ENCODE measurements around the gene NHLRC4. TPM values are rescaled to one million over a fixed set of nuclear protein-coding genes. Genes with fewer than 3 reads are reported as not detected.

The NHLRC4 gene
- total and polyA plus RNA-seq, 7 donors: 0.06 to 0.39 (median 0.27) TPM; not detected in 1

DNA sequence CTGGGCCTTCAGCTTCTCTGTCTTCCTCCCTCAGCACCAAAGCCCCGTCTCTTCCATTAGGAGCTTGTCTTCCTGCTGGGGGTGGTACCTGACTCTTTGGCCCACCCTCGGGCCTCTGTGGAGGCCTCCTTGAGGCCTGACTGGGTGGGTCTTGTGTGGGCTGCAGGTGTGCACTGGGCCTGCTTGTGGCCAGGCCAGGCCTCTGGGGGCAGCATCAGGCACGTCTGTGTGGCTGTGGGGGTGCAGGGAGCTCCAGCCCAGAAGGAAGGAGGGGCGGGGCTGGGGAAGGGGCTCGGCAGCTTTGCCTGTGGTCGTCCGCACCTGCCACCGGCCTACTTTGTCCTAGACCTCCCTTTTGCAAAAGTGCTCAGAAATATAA is 10.0 kb downstream of the NHLRC4 start:
- 72 to 81% (median 79%) methylated on average over 8 of the region's 8 CpGs for WGBS, 3 donors
- intact Hi-C loops (cut with DNase I): loop anchor here (5.0 to 10.0 kb wide), 2 partner anchors 40 to 208 kb away; partner anchors contain the start of genes CHTF18 (in 1 of the 2) and RPUSD1 (in 1 of the 2)

DNA sequence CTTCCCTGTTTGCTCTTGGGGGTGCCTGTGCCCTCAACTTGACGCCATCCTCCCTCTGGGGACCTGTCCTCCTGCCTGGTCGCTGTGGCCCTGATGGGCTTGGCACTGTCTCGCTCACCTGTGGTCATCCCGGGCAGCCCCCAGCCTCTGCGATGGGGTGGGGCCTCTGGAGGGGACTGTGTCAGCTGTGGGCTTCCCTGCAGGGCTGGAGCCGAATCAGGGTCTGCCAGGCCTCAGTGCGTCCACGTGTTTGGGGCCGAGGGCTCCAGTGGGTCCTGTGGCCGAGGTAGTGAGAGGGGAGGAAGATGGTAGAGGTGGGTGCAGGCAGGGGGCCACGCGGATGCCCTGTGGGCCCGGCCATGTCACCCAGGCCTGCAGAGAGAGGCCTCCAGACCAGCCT is 11.0 kb downstream of the NHLRC4 start:
- TF ChIP-seq, protein P1, sequence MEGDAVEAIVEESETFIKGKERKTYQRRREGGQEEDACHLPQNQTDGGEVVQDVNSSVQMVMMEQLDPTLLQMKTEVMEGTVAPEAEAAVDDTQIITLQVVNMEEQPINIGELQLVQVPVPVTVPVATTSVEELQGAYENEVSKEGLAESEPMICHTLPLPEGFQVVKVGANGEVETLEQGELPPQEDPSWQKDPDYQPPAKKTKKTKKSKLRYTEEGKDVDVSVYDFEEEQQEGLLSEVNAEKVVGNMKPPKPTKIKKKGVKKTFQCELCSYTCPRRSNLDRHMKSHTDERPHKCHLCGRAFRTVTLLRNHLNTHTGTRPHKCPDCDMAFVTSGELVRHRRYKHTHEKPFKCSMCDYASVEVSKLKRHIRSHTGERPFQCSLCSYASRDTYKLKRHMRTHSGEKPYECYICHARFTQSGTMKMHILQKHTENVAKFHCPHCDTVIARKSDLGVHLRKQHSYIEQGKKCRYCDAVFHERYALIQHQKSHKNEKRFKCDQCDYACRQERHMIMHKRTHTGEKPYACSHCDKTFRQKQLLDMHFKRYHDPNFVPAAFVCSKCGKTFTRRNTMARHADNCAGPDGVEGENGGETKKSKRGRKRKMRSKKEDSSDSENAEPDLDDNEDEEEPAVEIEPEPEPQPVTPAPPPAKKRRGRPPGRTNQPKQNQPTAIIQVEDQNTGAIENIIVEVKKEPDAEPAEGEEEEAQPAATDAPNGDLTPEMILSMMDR (IDR thresholded peaks at IDR 0.05): no peak
- intact Hi-C loops (cut with DNase I): loop anchor here (2.0 to 10.0 kb wide), 3 partner anchors 33 to 207 kb away; partner anchors contain the start of genes CHTF18 (in 1 of the 2) and RPUSD1 (in 1 of the 2)
- Histone ChIP-seq H3K4me3 (no peak overlapping the region), H3K9me3 (no peaks in the 10 kb centered on the region), H3K36me3 (ENCODE audit: insufficient read depth in 1 of 2, low read depth in 1 of 2) (peaks cover 0 to 30% of the 10 kb centered on the region in 2 donors), H3K27me3 (ENCODE audit: insufficient read depth in 3 of 3, low read length in 2 of 3) (no peaks in the 10 kb centered on the region), H3K27ac (no peak overlapping the region), H3K4me1 (peaks cover under 1% of the 10 kb centered on the region)
- no peak for ATAC-seq
- DNase-seq: no peak
- WGBS, 3 donors: 83 to 89% (median 89%) methylated on average over 13 of the region's 13 CpGs

More for the DNA sequence above, 10.0 kb downstream of the NHLRC4 start:
- TF ChIP-seq, protein P1 (IDR thresholded peaks at IDR 0.05): no peak
- Histone ChIP-seq H3K36me3 (ENCODE audit: insufficient read depth in 1 of 2, low read depth in 1 of 2) (peaks cover 0 to 30% of the 10 kb centered on the region in 2 donors), H3K4me3 (no peak overlapping the region), H3K4me1 (no peaks in the 10 kb centered on the region), H3K27me3 (ENCODE audit: insufficient read depth in 3 of 3, low read length in 2 of 3) (no peaks in the 10 kb centered on the region), H3K27ac (no peak overlapping the region), H3K9me3 (no peaks in the 10 kb centered on the region)
- DNase-seq (no peak), ATAC-seq (no peak)

DNA sequence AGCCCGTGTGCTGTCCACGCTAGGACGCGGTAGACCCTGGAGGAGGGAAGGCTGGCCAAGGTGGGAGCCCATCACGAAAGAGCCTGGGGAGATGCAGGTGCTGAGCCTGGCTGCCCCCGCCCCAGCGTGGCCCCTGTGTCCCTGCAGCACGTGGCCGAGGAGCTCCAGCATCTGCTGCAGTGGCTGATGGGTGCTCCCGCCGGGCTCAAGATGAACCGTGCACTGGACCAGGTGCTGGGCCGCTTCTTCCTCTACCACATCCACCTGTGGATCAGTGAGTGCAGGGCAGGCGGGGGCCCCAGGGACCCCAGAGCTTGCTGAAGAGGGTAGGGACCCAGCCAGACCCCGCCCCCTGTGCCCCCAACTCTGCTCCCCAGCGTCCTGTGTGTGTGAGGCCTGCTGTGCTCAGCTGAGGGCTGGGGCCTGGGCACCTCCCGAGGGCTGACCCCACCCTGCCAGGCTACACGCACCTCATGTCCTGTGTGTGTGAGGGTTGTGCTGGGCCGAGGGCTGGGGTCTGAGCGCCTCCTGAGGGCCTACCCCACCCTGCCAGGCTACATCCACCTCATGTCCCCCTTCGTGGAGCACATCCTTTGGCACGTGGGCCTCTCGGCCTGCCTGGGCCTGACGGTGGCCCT is 11.5 kb downstream of the NHLRC4 start:
- H3K27me3 ChIP-seq (ENCODE audit: insufficient read depth in 3 of 3, low read length in 2 of 3): no peaks in the 10 kb centered on the region
- ATAC-seq (peak in 2 of 4 donors; percentile 5 to 6), DNase-seq (no peak)
- H3K4me1 ChIP-seq: peaks cover 3% of the 10 kb centered on the region
- no peak overlapping the region for H3K27ac ChIP-seq
- H3K4me3 ChIP-seq: peak overlapping the region; percentile 42
- H3K9me3 ChIP-seq: no peaks in the 10 kb centered on the region
- intact Hi-C loops (cut with DNase I): loop anchor here (2.0 to 10.0 kb wide), 3 partner anchors 32 to 206 kb away; partner anchors contain the start of genes CHTF18 (in 1 of the 2) and RPUSD1 (in 1 of the 2)
- TF ChIP-seq, protein P1 (IDR thresholded peaks at IDR 0.05): no peak
- peaks cover 0 to 30% of the 10 kb centered on the region in 2 donors for H3K36me3 ChIP-seq (ENCODE audit: insufficient read depth in 1 of 2, low read depth in 1 of 2)
- WGBS, 3 donors: 75 to 86% (median 83%) methylated on average over 19 to 24 of the region's 24 CpGs

DNA sequence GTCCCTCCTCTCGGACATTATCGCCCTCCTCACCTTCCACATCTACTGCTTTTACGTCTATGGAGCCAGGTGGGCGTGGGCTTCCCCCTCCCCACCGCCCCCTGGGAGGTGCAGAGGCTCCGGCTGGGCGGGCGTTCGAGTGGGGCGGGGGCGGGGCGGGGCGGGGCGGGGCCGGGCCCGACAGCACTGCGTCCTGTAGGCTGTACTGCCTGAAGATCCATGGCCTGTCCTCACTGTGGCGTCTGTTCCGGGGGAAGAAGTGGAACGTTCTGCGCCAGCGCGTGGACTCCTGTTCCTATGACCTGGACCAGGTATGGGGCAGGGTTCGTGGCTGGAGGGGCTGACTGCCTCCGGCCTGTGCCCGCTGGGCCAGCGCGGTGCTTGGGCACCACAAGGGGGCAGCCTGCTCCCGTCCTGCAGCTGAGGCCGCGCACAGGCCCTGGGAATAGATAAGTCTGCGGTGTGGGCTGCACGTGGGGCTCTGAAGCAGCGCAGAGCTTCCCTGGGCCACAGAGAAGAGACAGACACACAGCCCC is 12.1 kb downstream of the NHLRC4 start:
- Histone ChIP-seq H3K4me3 (peak overlapping the region; percentile 42), H3K36me3 (ENCODE audit: insufficient read depth in 1 of 2, low read depth in 1 of 2) (peaks cover 0 to 26% of the 10 kb centered on the region in 2 donors), H3K27me3 (ENCODE audit: insufficient read depth in 3 of 3, low read length in 2 of 3) (no peaks in the 10 kb centered on the region), H3K9me3 (no peaks in the 10 kb centered on the region), H3K4me1 (peaks cover 3% of the 10 kb centered on the region), H3K27ac (no peak overlapping the region)
- TF ChIP-seq, protein P1 (IDR thresholded peaks at IDR 0.05): peak; percentile 92
- 16 to 37% (median 16%) methylated on average over 28 to 34 of the region's 34 CpGs for WGBS, 3 donors
- intact Hi-C loops (cut with DNase I): loop anchor here (2.0 to 10.0 kb wide), 3 partner anchors 32 to 206 kb away; partner anchors contain the start of genes CHTF18 (in 1 of the 2) and RPUSD1 (in 1 of the 2)
- peak; percentile 74 to 91 for DNase-seq
- ATAC-seq: peak; percentile 89 to 94 (median 91)

All from psoas muscle (tissue), 8 donors.